ENCODE data around the gene PHF12.

DNA sequence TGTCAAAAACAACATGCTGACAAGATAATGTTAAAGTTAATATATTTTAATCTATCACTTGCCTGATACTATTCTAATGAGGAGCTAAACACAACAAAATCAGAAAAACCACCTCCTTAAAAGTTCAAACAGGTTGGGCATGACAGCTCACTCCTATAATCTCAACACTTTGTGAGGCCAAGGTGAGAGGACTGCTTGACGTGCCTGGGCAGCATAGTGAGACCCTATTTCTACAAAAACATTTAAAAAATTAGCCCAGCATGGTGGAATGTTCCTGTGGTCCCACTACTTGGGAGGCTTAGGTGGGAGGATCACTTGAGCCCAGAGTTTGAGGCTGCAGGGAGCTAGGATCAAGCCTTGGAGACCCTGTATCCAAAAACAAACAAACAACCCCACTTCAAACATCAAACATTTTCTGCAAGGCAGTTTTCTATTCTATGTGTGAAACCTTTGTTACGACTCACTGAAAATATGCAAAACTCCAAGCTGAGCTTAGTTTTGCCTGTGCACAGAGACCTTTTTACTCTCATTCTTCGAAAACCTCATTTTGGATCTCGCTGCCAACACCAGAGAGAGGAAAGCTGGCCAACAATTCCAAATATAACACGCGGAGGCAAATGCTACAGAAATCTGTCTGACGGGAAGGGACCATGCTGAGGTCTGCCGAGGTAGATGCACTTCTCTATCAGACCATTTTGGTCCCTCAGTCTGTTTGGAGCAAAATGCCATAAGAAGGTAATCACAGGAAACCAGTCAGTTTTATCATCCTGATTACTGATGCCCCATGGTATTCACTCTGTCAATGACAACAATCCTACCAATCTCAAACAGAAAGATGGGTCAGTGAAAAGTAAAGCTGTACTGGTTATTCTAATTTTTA, 6.2 kb downstream of the PHF12 start:
- TF ChIP-seq CEBPB (IDR thresholded peaks at IDR 0.05; ENCODE audit: low read depth), result no peak
- no peak for TF ChIP-seq RAD21 (IDR thresholded peaks at IDR 0.05; ENCODE audit: low read depth)
- TF ChIP-seq, protein P1, sequence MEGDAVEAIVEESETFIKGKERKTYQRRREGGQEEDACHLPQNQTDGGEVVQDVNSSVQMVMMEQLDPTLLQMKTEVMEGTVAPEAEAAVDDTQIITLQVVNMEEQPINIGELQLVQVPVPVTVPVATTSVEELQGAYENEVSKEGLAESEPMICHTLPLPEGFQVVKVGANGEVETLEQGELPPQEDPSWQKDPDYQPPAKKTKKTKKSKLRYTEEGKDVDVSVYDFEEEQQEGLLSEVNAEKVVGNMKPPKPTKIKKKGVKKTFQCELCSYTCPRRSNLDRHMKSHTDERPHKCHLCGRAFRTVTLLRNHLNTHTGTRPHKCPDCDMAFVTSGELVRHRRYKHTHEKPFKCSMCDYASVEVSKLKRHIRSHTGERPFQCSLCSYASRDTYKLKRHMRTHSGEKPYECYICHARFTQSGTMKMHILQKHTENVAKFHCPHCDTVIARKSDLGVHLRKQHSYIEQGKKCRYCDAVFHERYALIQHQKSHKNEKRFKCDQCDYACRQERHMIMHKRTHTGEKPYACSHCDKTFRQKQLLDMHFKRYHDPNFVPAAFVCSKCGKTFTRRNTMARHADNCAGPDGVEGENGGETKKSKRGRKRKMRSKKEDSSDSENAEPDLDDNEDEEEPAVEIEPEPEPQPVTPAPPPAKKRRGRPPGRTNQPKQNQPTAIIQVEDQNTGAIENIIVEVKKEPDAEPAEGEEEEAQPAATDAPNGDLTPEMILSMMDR (IDR thresholded peaks at IDR 0.05 in 2 of 3, conservative IDR thresholded peaks at IDR 0.05 in 1 of 3; ENCODE audit: borderline replicate concordance in 1 of 3, insufficient read depth in 1 of 3, low read depth in 2 of 3, low read length in 2 of 3), result no peak
- TF ChIP-seq, protein P2, sequence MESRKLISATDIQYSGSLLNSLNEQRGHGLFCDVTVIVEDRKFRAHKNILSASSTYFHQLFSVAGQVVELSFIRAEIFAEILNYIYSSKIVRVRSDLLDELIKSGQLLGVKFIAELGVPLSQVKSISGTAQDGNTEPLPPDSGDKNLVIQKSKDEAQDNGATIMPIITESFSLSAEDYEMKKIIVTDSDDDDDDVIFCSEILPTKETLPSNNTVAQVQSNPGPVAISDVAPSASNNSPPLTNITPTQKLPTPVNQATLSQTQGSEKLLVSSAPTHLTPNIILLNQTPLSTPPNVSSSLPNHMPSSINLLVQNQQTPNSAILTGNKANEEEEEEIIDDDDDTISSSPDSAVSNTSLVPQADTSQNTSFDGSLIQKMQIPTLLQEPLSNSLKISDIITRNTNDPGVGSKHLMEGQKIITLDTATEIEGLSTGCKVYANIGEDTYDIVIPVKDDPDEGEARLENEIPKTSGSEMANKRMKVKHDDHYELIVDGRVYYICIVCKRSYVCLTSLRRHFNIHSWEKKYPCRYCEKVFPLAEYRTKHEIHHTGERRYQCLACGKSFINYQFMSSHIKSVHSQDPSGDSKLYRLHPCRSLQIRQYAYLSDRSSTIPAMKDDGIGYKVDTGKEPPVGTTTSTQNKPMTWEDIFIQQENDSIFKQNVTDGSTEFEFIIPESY (IDR thresholded peaks at IDR 0.05; ENCODE audit: extremely low read depth, insufficient replicate concordance, low read length), result no peak
- TF ChIP-seq EZH2 (IDR thresholded peaks at IDR 0.05), result no peak
- no peak for TF ChIP-seq EZH2phosphoT487 (IDR thresholded peaks at IDR 0.05; ENCODE audit: borderline replicate concordance)
- TF ChIP-seq SP1 (IDR thresholded peaks at IDR 0.05; ENCODE audit: low read depth), result no peak
- no peak for TF ChIP-seq ZFX (IDR thresholded peaks at IDR 0.05)
- TF ChIP-seq POLR2A (IDR thresholded peaks at IDR 0.05; ENCODE audit: borderline replicate concordance, extremely low read depth, insufficient read depth, insufficient read length), result no peak
- no peak for TF ChIP-seq YY1 (IDR thresholded peaks at IDR 0.05; ENCODE audit: extremely low read depth, insufficient replicate concordance, low read depth, low read length)
- no peak for TF ChIP-seq ELF1 (IDR thresholded peaks at IDR 0.05; ENCODE audit: borderline replicate concordance, low read depth)
- no peak for TF ChIP-seq SRF (IDR thresholded peaks at IDR 0.05; ENCODE audit: low read depth)
- no peak for TF ChIP-seq POLR2AphosphoS5 (IDR thresholded peaks at IDR 0.05; ENCODE audit: low read depth, low read length)
